Upper lobe of left lung (tissue), 6 donors: ENCODE measurements around the gene SFXN5. TPM values are rescaled to one million over a fixed set of nuclear protein-coding genes. Genes with fewer than 3 reads are reported as not detected.

Experiments
- ATAC-seq, 2 donors: fragments of 200-7000 bp; cut with Tn5 transposase; one replicate each; pipeline ENCODE4 v1.9.1; 2022; ENCODE audit warnings: mild to moderate bottlenecking in 2 of 2, moderate library complexity in 2 of 2; ENCODE audit not compliant: low FRiP score in 2 of 2
- DNase-seq, 2 donors: peaks; one replicate each; pipeline ENCODE4 v3.0.0-alpha.2; 2019 to 2020
- H3K27ac ChIP-seq, 4 donors: fragments of 200-600 bp; sonication (generic); one replicate each; pipeline ENCODE4 v1.5.1; 2016 to 2019
- H3K27me3 ChIP-seq, 4 donors: fragments of 200-600 bp; sonication (generic); one replicate each; pipeline ENCODE4 v1.5.1; 2017 to 2019
- H3K36me3 ChIP-seq, 4 donors: fragments of 200-600 bp; sonication (generic); one replicate each; pipeline ENCODE4 v1.5.1; 2016 to 2019
- H3K4me1 ChIP-seq, 4 donors: fragments of 200-600 bp; sonication (generic); one replicate each; pipeline ENCODE4 v1.5.1; 2018 to 2019
- H3K4me3 ChIP-seq, 4 donors: fragments of 200-600 bp; sonication (generic); one replicate each; pipeline ENCODE4 v1.5.1; 2017 to 2019; ENCODE audit warnings: mild to moderate bottlenecking in 2 of 4, moderate library complexity in 1 of 4
- H3K9me3 ChIP-seq, 4 donors: fragments of 200-600 bp; sonication (generic); one replicate each; pipeline ENCODE4 v1.5.1; 2018 to 2019
- EP300 ChIP-seq, 4 donors: sonication (generic); formaldehyde crosslinking; IDR thresholded peaks; one replicate each; pipeline ENCODE4 v1.5.1; 2017; ENCODE audit warnings: antibody characterized with exemption in 4 of 4, control low read depth in 2 of 4
- POLR2A ChIP-seq, 4 donors: fragments of 450-650 bp; IDR thresholded peaks; one replicate each; pipeline ENCODE4 v1.5.1; 2016 to 2017; ENCODE audit warnings: antibody characterized with exemption in 4 of 4, mild to moderate bottlenecking in 2 of 4
- POLR2AphosphoS5 ChIP-seq, 2 donors: sonication (generic); formaldehyde crosslinking; IDR thresholded peaks; one replicate each; pipeline ENCODE4 v1.5.1; 2017; ENCODE audit warnings: antibody characterized with exemption in 2 of 2
- WGBS, 2 donors: methylation state at CpG; one replicate each; pipeline ENCODE4 v1.1.5; 2017 to 2018; 5-methylcytosine and 5-hydroxymethylcytosine counted together
- total RNA-seq, 6 donors: library from RNA; depleted of rRNA in 4 of 6; stranded (reverse); fragments of >200 nt in 4 of 6; gene quantifications; one replicate each; pipeline versions ENCODE4 v1.1.0 to v1.2.1, GENCODE V29; 2016 to 2021
- TF ChIP-seq, protein P1 (sequence below), 6 experiments: fragments of 450-650 bp in 4 of 6; fragments of 200-600 bp in 2 of 6; sonication (generic) in 2 of 6; IDR thresholded peaks; one replicate each; pipeline ENCODE4 v1.5.1; 2016 to 2019; ENCODE audit warnings: antibody characterized with exemption in 6 of 6
- donor health status: DM: no; HTN: no; CAD: no; lungs with moderate emphysema.
- donor health status: DM: no; HTN: yes; CAD: no; lungs with severe emphysema.

SFXN5 gene
- total RNA-seq, 6 donors from 2014 or later, result 10.8 to 44.0 (median 13.7) TPM

DNA sequence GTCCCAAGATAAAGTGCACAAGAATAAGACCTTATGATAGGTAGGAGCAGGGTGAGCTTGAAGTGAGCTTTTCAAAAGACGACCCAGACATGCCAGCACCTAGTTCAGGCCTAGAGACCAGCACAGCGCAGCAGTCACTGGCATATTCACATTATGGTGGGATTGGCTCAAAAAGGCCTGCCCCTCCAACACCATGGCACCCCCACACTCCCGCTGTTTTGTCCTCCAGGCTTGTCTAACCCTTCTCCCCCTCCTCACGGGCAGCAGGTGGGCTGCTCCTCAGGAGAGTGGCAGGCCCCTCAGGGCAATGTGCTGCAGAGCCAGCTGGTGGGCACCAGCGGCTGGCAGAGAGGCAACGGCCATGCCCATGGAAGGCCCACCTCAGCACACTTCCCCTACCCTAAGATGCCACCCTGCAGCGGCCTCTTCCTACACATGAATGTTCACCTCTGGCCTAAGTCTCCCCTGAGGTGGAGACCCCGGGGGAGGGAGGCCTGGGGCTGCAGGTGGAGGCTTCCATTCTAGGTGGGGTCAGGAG, 128.6 kb downstream of the SFXN5 start:
- TF ChIP-seq, protein P1, sequence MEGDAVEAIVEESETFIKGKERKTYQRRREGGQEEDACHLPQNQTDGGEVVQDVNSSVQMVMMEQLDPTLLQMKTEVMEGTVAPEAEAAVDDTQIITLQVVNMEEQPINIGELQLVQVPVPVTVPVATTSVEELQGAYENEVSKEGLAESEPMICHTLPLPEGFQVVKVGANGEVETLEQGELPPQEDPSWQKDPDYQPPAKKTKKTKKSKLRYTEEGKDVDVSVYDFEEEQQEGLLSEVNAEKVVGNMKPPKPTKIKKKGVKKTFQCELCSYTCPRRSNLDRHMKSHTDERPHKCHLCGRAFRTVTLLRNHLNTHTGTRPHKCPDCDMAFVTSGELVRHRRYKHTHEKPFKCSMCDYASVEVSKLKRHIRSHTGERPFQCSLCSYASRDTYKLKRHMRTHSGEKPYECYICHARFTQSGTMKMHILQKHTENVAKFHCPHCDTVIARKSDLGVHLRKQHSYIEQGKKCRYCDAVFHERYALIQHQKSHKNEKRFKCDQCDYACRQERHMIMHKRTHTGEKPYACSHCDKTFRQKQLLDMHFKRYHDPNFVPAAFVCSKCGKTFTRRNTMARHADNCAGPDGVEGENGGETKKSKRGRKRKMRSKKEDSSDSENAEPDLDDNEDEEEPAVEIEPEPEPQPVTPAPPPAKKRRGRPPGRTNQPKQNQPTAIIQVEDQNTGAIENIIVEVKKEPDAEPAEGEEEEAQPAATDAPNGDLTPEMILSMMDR (IDR thresholded peaks at IDR 0.05), result no peak
- TF ChIP-seq POLR2A (IDR thresholded peaks at IDR 0.05) (no peak), POLR2AphosphoS5 (IDR thresholded peaks at IDR 0.05) (no peak), EP300 (IDR thresholded peaks at IDR 0.05) (no peak)
- 96 to 100% methylated on average over 3 to 8 of the region's 8 CpGs for WGBS, 2 donors
- no peak for DNase-seq
- H3K4me3 ChIP-seq, result no peak overlapping the region
- no peaks in the 10 kb centered on the region for H3K27me3 ChIP-seq
- H3K27ac ChIP-seq, result no peak overlapping the region
- no peaks in the 10 kb centered on the region for H3K9me3 ChIP-seq
- no peaks in the 10 kb centered on the region for H3K4me1 ChIP-seq
- no peak for ATAC-seq
- peaks cover 0 to 22% (median 3%) of the 10 kb centered on the region in 4 donors for H3K36me3 ChIP-seq

DNA sequence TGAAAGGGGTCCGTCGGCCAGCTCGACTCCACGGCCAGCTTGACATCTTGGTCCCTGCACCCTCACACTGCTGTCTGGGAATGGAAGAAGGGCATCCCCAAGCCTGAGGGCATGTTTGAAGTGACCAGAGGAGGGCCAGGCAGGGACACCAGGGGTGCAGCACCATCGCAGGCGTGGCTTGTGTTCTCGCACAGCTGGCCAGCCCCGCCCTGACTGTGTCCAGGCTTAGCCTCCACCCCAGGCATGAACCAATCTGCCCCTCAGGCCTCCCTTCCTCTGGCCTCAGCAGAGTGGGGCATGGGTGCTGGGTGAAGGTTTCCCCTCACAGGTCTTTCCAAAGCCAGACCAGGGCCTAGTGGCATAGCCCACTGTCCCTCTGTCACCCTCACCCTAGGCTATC, 129.2 kb downstream of the SFXN5 start:
- 94 to 100% methylated on average over 3 to 8 of the region's 8 CpGs for WGBS, 2 donors
- no peak for ATAC-seq

DNA sequence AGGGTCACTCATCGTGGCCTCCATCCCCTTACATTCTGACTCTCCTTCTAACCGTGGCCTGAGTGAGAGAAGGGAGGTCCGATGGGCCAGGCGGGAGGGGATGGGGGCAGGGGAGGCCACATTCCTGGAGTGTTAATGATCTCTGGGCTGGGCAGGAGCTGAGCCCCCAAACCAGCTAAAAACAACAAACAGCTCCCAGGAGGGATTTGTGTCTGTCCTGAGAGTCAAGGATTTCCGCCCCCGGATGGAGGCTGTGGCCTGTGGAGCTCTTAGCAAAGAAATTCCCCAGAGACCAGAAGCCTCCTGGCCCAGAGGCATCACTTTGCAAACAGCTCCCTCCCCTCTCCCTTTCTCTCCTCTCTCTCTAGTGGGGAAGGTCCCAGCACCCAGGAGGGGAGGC, 130.7 kb downstream of the SFXN5 start:
- no peaks in the 10 kb centered on the region for H3K9me3 ChIP-seq
- no peak for ATAC-seq
- no peak overlapping the region for H3K4me3 ChIP-seq
- TF ChIP-seq POLR2A (IDR thresholded peaks at IDR 0.05) (no peak), POLR2AphosphoS5 (IDR thresholded peaks at IDR 0.05) (no peak), EP300 (IDR thresholded peaks at IDR 0.05) (no peak)
- TF ChIP-seq, protein P1 (IDR thresholded peaks at IDR 0.05), result no peak
- no peaks in the 10 kb centered on the region for H3K4me1 ChIP-seq
- H3K27me3 ChIP-seq, result no peaks in the 10 kb centered on the region
- H3K36me3 ChIP-seq, result peaks cover 0 to 22% (median 3%) of the 10 kb centered on the region in 4 donors
- 69 to 85% methylated on average over 6 of the region's 6 CpGs for WGBS, 2 donors
- DNase-seq, result no peak
- no peak overlapping the region for H3K27ac ChIP-seq

More for the DNA sequence above, 129.2 kb downstream of the SFXN5 start:
- Histone ChIP-seq H3K4me1 (no peaks in the 10 kb centered on the region), H3K36me3 (peaks cover 0 to 22% (median 3%) of the 10 kb centered on the region in 4 donors), H3K9me3 (no peaks in the 10 kb centered on the region), H3K27me3 (no peaks in the 10 kb centered on the region), H3K4me3 (no peak overlapping the region), H3K27ac (no peak overlapping the region)
- TF ChIP-seq EP300 (IDR thresholded peaks at IDR 0.05), result no peak
- TF ChIP-seq, protein P1 (IDR thresholded peaks at IDR 0.05), result no peak
- no peak for TF ChIP-seq POLR2AphosphoS5 (IDR thresholded peaks at IDR 0.05)
- TF ChIP-seq POLR2A (IDR thresholded peaks at IDR 0.05), result no peak
- DNase-seq, result no peak

DNA sequence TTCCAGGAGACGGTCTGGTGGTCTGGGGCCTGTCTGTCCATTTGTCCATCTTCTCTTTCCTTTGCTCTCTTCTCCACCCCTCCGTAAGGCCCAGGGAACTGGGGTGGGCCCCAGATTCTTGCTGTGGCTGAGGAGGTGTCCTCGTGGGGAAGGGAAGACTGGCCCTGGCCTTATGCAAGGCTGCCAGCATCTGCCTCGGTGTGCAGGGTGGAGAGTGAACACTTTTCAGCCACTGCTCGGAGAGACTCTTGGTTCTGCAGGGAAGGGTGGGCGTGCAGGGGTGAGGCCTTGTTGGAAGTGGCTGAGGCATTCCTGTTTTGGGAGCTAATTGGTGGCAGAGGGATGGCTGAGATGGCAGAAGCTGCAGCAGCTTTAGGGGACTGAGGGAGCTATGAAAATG, 131.2 kb downstream of the SFXN5 start:
- no peak overlapping the region for H3K27ac ChIP-seq
- no peaks in the 10 kb centered on the region for H3K27me3 ChIP-seq
- no peaks in the 10 kb centered on the region for H3K9me3 ChIP-seq
- H3K4me1 ChIP-seq, result no peaks in the 10 kb centered on the region
- WGBS, 2 donors, result 70 to 80% methylated on average over 6 of the region's 6 CpGs
- TF ChIP-seq EP300 (IDR thresholded peaks at IDR 0.05), result no peak
- TF ChIP-seq, protein P1 (IDR thresholded peaks at IDR 0.05), result no peak
- no peak for TF ChIP-seq POLR2AphosphoS5 (IDR thresholded peaks at IDR 0.05)
- no peak for TF ChIP-seq POLR2A (IDR thresholded peaks at IDR 0.05)
- ATAC-seq (no peak), DNase-seq (no peak)
- H3K36me3 ChIP-seq, result peaks cover 0 to 22% (median 3%) of the 10 kb centered on the region in 4 donors
- H3K4me3 ChIP-seq, result no peak overlapping the region

DNA sequence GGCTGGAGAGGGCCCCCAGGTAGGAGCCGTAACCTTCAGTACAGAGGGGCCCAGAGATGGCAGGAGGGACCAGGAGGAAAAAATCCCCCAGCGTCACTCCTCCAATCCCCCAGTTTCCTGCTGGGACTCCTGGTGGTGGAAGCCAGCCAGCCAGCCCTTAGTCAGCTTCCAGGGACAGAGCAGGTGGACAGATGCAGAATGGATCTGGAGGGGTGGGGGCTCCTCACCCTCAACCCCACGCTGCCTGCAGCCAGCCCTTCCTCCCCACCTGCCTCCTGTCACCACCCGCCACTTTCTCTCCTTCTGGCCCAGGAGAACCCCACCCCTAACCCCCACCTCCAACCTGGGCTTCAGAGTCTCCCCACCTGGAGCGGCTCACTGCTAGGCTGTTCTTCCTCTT, 133.1 kb downstream of the SFXN5 start:
- 68 to 77% methylated on average over 5 of the region's 5 CpGs for WGBS, 2 donors
- Histone ChIP-seq H3K27ac (no peak overlapping the region), H3K4me3 (no peak overlapping the region), H3K36me3 (peaks cover 0 to 5% (median 1%) of the 10 kb centered on the region in 4 donors), H3K4me1 (no peaks in the 10 kb centered on the region), H3K27me3 (no peaks in the 10 kb centered on the region), H3K9me3 (no peaks in the 10 kb centered on the region)
- no peak for DNase-seq
- no peak for ATAC-seq
- no peak for TF ChIP-seq EP300 (IDR thresholded peaks at IDR 0.05)
- no peak for TF ChIP-seq POLR2A (IDR thresholded peaks at IDR 0.05)
- TF ChIP-seq, protein P1 (IDR thresholded peaks at IDR 0.05), result no peak
